ENCODE results near the gene EFNA1. TPM values are rescaled to one million over a fixed set of nuclear protein-coding genes. Genes with fewer than 3 reads are reported as not detected.

EFNA1 gene
- total and polyA plus RNA-seq, 7 donors: 15.5 to 112 (median 22.5) TPM

- H3K36me3 ChIP-seq: no peaks in the 10 kb centered on the region
- peak; percentile 62 for DNase-seq
- peaks cover 0 to 55% (median 52%) of the 10 kb centered on the region in 4 donors for H3K4me1 ChIP-seq
- H3K9me3 ChIP-seq: no peaks in the 10 kb centered on the region
- intact Hi-C loops (cut with DNase I): no loop called here
- peaks cover 45 to 58% (median 56%) of the 10 kb centered on the region in 3 donors for H3K27me3 ChIP-seq
- no peak overlapping the region for H3K27ac ChIP-seq
- peak overlapping the region in 3 of 4 donors; percentile 18 to 20 (median 20) for H3K4me3 ChIP-seq
- 0 to 1% methylated on average over 71 of the region's 71 CpGs for WGBS, 2 donors
- TF ChIP-seq POLR2AphosphoS5 (IDR thresholded peaks at IDR 0.05) (no peak), CTCF (IDR thresholded peaks at IDR 0.05) (no peak), POLR2A (IDR thresholded peaks at IDR 0.05) (no peak), EP300 (IDR thresholded peaks at IDR 0.05) (no peak)
Observed at GRCh38 chr1:155080312-155081228, 47.1 kb upstream of the EFNA1 start.

- WGBS, 2 donors: 1 to 3% methylated on average over 68 of the region's 68 CpGs
- peak; percentile 56 for DNase-seq
- intact Hi-C loops (cut with DNase I): no loop called here
- TF ChIP-seq EP300 (IDR thresholded peaks at IDR 0.05) (no peak), CTCF (IDR thresholded peaks at IDR 0.05) (no peak), POLR2A (IDR thresholded peaks at IDR 0.05) (no peak), POLR2AphosphoS5 (IDR thresholded peaks at IDR 0.05) (no peak)
- H3K27ac ChIP-seq: no peak overlapping the region
- peak overlapping the region in 2 of 4 donors; percentile 9 to 19 for H3K4me3 ChIP-seq
- H3K36me3 ChIP-seq: no peaks in the 10 kb centered on the region
- peaks cover 45 to 58% (median 56%) of the 10 kb centered on the region in 3 donors for H3K27me3 ChIP-seq
- H3K9me3 ChIP-seq: no peaks in the 10 kb centered on the region
- H3K4me1 ChIP-seq: peaks cover 0 to 63% (median 62%) of the 10 kb centered on the region in 4 donors
Observed at GRCh38 chr1:155081472-155082300, 46.0 kb upstream of the EFNA1 start.

- peak; percentile 62 for DNase-seq
- Histone ChIP-seq H3K4me1 (peaks cover 0 to 63% (median 62%) of the 10 kb centered on the region in 4 donors), H3K27ac (no peak overlapping the region), H3K36me3 (no peaks in the 10 kb centered on the region), H3K4me3 (peak overlapping the region in 1 of 4 donors; percentile 19), H3K27me3 (peaks cover 45 to 58% (median 56%) of the 10 kb centered on the region in 3 donors), H3K9me3 (no peaks in the 10 kb centered on the region)
- WGBS, 2 donors: 1 to 5% methylated on average over 36 of the region's 36 CpGs
- intact Hi-C loops (cut with DNase I): no loop called here
- TF ChIP-seq POLR2A (IDR thresholded peaks at IDR 0.05): no peak
- no peak for TF ChIP-seq POLR2AphosphoS5 (IDR thresholded peaks at IDR 0.05)
- TF ChIP-seq CTCF (IDR thresholded peaks at IDR 0.05): no peak
- TF ChIP-seq EP300 (IDR thresholded peaks at IDR 0.05): no peak
Observed at GRCh38 chr1:155082301-155083051, 45.2 kb upstream of the EFNA1 start.

- no peak overlapping the region for H3K27ac ChIP-seq
- H3K27me3 ChIP-seq: peaks cover 45 to 58% (median 56%) of the 10 kb centered on the region in 3 donors
- peak in 1 of 2 donors; percentile 23 for TF ChIP-seq POLR2A (IDR thresholded peaks at IDR 0.05)
- no peak for TF ChIP-seq CTCF (IDR thresholded peaks at IDR 0.05)
- H3K4me3 ChIP-seq: no peak overlapping the region
- H3K36me3 ChIP-seq: no peaks in the 10 kb centered on the region
- 16 to 57% methylated on average over 6 of the region's 6 CpGs for WGBS, 2 donors
- H3K9me3 ChIP-seq: no peaks in the 10 kb centered on the region
- no peak for DNase-seq
- H3K4me1 ChIP-seq: peaks cover 0 to 63% (median 62%) of the 10 kb centered on the region in 4 donors
- intact Hi-C loops (cut with DNase I): no loop called here
Observed at GRCh38 chr1:155083052-155083541, 44.6 kb upstream of the EFNA1 start.

Measured in sigmoid colon (tissue), 7 donors.